Activated B cell treated with CpG ODN at 0.5 μM for 24 hours (primary cell): ENCODE data around the gene ZFR2. TPM values are rescaled to one million over a fixed set of nuclear protein-coding genes. Genes with fewer than 3 reads are reported as not detected.
A peak's percentile ranks its signal among the peaks of the same experiment; 100 is the strongest.

Source experiments
- ATAC-seq: fragments of 200-7000 bp; cut with Tn5 transposase; one replicate; pipeline ENCODE4 v1.10.0; 2021; ENCODE audit warnings: low read depth, mild to moderate bottlenecking, moderate library complexity
- CTCF ChIA-PET: fragments of 350-600 bp; sonication (Branson Sonifier 250); formaldehyde crosslinking; loops from one replicate; lab custom pipeline; 2021; ENCODE audit warnings: antibody characterized with exemption; lab: Charles Lee
- POLR2A ChIA-PET: fragments of 350-600 bp; sonication (Branson Sonifier 250); formaldehyde crosslinking; loops from one replicate; lab custom pipeline; 2021; ENCODE audit warnings: antibody characterized with exemption; lab: Charles Lee
- DNase-seq: peaks from one replicate; pipeline ENCODE4 v3.0.0; 2022
- H3K27ac Mint-ChIP-seq: one replicate; pipeline ENCODE4 v1.8.0; 2020; ENCODE audit warnings: mixed read lengths
- H3K27me3 Mint-ChIP-seq: one replicate; pipeline ENCODE4 v1.8.0; 2021; ENCODE audit warnings: mixed read lengths
- H3K36me3 Mint-ChIP-seq: one replicate; pipeline ENCODE4 v1.8.0; 2021; ENCODE audit warnings: low read depth, mixed read lengths
- H3K4me1 Mint-ChIP-seq: one replicate; pipeline ENCODE4 v1.8.0; 2021; ENCODE audit warnings: mixed read lengths
- H3K4me3 Mint-ChIP-seq: one replicate; pipeline ENCODE4 v1.8.0; 2020; ENCODE audit warnings: mild to moderate bottlenecking, mixed read lengths
- H3K9me3 Mint-ChIP-seq: one replicate; pipeline ENCODE4 v1.8.0; 2020; ENCODE audit warnings: mixed read lengths
- intact Hi-C: fragments of 100-400 bp; cut with micrococcal nuclease; formaldehyde crosslinking; loops from one replicate; pipeline ENCODE4 v1.15.1; 2024
- total RNA-seq: library from RNA; stranded (reverse); gene quantifications from 2 replicates; pipeline ENCODE4 v1.2.3, GENCODE V29; 2022
- TF ChIP-seq, protein P1 (sequence below): fragments of 200-600 bp; IDR thresholded peaks from one replicate; pipeline ENCODE4 v1.8.0; 2022; ENCODE audit warnings: antibody characterized with exemption, mild to moderate bottlenecking

The ZFR2 gene
- total RNA-seq, 1 donor from 2014 or later: 0.31 TPM

GRCh38 chr19:3862826-3863500, 5.9 kb downstream of the ZFR2 start:
- Mint-ChIP-seq H3K4me1 (peaks cover 3% of the 10 kb centered on the region), H3K4me3 (no peak overlapping the region), H3K9me3 (no peaks in the 10 kb centered on the region), H3K36me3 (no peaks in the 10 kb centered on the region), H3K27me3 (peaks cover 17% of the 10 kb centered on the region), H3K27ac (no peak overlapping the region)
- TF ChIP-seq, protein P1, sequence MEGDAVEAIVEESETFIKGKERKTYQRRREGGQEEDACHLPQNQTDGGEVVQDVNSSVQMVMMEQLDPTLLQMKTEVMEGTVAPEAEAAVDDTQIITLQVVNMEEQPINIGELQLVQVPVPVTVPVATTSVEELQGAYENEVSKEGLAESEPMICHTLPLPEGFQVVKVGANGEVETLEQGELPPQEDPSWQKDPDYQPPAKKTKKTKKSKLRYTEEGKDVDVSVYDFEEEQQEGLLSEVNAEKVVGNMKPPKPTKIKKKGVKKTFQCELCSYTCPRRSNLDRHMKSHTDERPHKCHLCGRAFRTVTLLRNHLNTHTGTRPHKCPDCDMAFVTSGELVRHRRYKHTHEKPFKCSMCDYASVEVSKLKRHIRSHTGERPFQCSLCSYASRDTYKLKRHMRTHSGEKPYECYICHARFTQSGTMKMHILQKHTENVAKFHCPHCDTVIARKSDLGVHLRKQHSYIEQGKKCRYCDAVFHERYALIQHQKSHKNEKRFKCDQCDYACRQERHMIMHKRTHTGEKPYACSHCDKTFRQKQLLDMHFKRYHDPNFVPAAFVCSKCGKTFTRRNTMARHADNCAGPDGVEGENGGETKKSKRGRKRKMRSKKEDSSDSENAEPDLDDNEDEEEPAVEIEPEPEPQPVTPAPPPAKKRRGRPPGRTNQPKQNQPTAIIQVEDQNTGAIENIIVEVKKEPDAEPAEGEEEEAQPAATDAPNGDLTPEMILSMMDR: no peak
- POLR2A ChIA-PET: interaction anchor here (0.6 kb wide), 1 partner anchor 167 kb away, joined by 5 read pairs; no protein-coding TSS in a partner anchor
- intact Hi-C loops: no loop called here
- ATAC-seq (no peak), DNase-seq (no peak)
- CTCF ChIA-PET: no interaction called here

DNA sequence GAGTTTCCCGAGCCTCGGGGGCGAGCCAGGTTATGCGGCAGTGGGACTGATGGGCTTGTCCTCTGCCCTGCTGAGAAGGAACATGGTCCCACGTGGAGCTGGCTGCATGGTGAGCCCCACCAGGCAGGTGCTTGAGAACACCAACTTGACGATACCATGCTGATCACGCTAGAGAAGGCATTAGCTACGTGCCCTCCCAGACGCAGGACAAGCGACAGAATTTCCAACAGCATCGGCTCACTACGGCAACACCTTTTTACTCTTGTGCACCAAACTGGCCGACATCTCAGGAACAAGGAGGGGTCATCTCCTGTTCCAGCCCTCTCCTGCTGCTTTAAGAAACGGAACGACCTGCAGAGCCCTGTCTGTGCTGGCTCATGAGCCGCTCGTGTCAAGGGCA, 8.3 kb downstream of the ZFR2 start:
- TF ChIP-seq, protein P1: no peak
- H3K9me3 Mint-ChIP-seq: no peaks in the 10 kb centered on the region
- H3K27me3 Mint-ChIP-seq: no peaks in the 10 kb centered on the region
- CTCF ChIA-PET: no interaction called here
- DNase-seq: no peak
- no peak overlapping the region for H3K27ac Mint-ChIP-seq
- POLR2A ChIA-PET: no interaction called here
- H3K36me3 Mint-ChIP-seq: no peaks in the 10 kb centered on the region
- H3K4me3 Mint-ChIP-seq: no peak overlapping the region
- peaks cover 11% of the 10 kb centered on the region for H3K4me1 Mint-ChIP-seq
- ATAC-seq: no peak
- intact Hi-C loops: no loop called here

DNA sequence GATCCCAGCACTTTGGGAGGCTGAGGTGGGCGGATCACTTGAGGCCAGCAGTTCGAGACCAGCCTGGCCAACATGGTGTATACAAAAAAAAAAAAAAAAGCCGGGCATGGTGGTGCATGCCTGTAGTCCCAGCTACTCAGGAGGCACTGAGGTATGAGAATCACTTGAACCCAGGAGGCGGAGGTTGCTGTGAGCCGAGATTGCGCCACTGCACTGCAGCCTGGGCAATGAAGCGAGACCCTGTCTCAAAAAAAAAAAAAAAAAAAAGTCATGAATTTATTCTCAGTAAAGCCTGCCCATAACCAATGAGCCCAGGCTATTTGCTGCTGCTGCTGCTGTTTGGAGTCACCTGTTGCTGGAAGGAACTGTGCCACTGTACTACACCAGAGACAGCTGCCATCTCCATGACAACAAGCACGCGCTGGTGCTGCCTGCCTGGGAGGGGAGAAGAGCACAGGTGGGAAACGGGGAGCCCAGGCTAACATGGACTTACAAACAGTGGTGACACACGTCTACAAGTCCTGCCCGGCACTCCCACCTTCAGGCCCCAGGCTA, 11.3 kb downstream of the ZFR2 start:
- ChIA-PET POLR2A (interaction anchor here (0.6 kb wide), 1 partner anchor 1768 kb away, joined by 4 read pairs; no protein-coding TSS in a partner anchor), CTCF (interaction anchor here (1.3 kb wide), 1 partner anchor 35 kb away, joined by 3 read pairs; no protein-coding TSS in a partner anchor)
- peak overlapping the region; percentile 46 for H3K27ac Mint-ChIP-seq
- no peaks in the 10 kb centered on the region for H3K9me3 Mint-ChIP-seq
- ATAC-seq (peak; percentile 96), DNase-seq (no peak)
- TF ChIP-seq, protein P1: no peak
- intact Hi-C loops: no loop called here
- no peaks in the 10 kb centered on the region for H3K27me3 Mint-ChIP-seq
- H3K36me3 Mint-ChIP-seq: no peaks in the 10 kb centered on the region
- peaks cover 16% of the 10 kb centered on the region for H3K4me1 Mint-ChIP-seq
- H3K4me3 Mint-ChIP-seq: no peak overlapping the region

GRCh38 chr19:3855320-3855719, 13.5 kb downstream of the ZFR2 start:
- no peak overlapping the region for H3K4me3 Mint-ChIP-seq
- TF ChIP-seq, protein P1: no peak
- intact Hi-C loops: no loop called here
- H3K36me3 Mint-ChIP-seq: no peaks in the 10 kb centered on the region
- H3K27ac Mint-ChIP-seq: no peak overlapping the region
- ChIA-PET CTCF (no interaction called here), POLR2A (no interaction called here)
- DNase-seq (no peak), ATAC-seq (no peak)
- peaks cover 26% of the 10 kb centered on the region for H3K4me1 Mint-ChIP-seq
- H3K9me3 Mint-ChIP-seq: peaks cover 6% of the 10 kb centered on the region
- H3K27me3 Mint-ChIP-seq: no peaks in the 10 kb centered on the region

- intact Hi-C loops: no loop called here
- ChIA-PET POLR2A (no interaction called here), CTCF (interaction anchor here (0.7 to 1.8 kb wide), 4 partner anchors 119 to 352 kb away, joined by 3 to 4 read pairs (median 4); no protein-coding TSS in a partner anchor)
- TF ChIP-seq, protein P1: no peak
- DNase-seq (no peak), ATAC-seq (peak; percentile 47)
- H3K36me3 Mint-ChIP-seq: no peaks in the 10 kb centered on the region
- H3K4me3 Mint-ChIP-seq: no peak overlapping the region
- no peak overlapping the region for H3K27ac Mint-ChIP-seq
- H3K4me1 Mint-ChIP-seq: peaks cover 20% of the 10 kb centered on the region
- no peaks in the 10 kb centered on the region for H3K27me3 Mint-ChIP-seq
- H3K9me3 Mint-ChIP-seq: peaks cover 6% of the 10 kb centered on the region
Observed at GRCh38 chr19:3852614-3853254, 16.1 kb downstream of the ZFR2 start.
